HL-60 (cell line): Measurements from ENCODE around the gene PPP5C.

Experiments
- CTCF ChIP-seq: IDR thresholded peaks from one replicate; pipeline ENCODE4 v1.5.1; 2011; ENCODE audit warnings: low read length, control low read depth, inconsistent platforms; ENCODE audit not compliant: insufficient read depth
- GABPA ChIP-seq: IDR thresholded peaks from 2 replicates; pipeline ENCODE4 v1.6.1; 2012; ENCODE audit warnings: low read depth
- POLR2AphosphoS5 ChIP-seq: IDR thresholded peaks from 2 replicates; pipeline ENCODE4 v1.6.1; 2012; ENCODE audit warnings: low read depth
- REST ChIP-seq: IDR thresholded peaks from 2 replicates; pipeline ENCODE4 v1.6.1; 2012; ENCODE audit warnings: low read depth; ENCODE audit not compliant: insufficient replicate concordance
- SPI1 ChIP-seq: IDR thresholded peaks from 2 replicates; pipeline ENCODE4 v1.6.1; 2012; ENCODE audit warnings: low read depth, mild to moderate bottlenecking, borderline replicate concordance

DNA sequence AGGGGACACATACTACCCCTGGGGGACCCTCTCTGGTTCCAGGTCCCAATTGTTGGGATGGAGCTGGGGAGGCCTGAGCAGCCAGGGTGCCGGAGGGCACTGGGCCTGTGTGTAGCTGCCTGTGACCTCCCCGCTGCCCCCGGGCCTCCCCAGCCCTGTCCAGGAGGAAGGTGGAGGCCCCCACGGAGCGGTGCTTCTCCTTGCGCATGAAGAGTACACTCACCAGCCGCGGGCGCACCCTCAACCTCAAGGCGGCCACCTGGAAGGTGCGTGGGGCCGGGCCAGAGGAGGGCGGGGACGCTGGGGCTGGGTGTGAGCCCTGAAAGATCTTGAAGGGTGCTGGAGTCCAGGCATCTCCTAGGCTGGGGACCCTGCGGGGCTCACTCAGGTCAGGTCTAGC, 38.4 kb upstream of the PPP5C start:
- TF ChIP-seq POLR2AphosphoS5 (no peak), CTCF (no peak), REST (no peak), GABPA (no peak), SPI1 (no peak)
